HG03135 (cell line): ENCODE measurements around the gene EYA2.
"Not testable (repeated sequence)": the region's sequence is repeated elsewhere in the genome, so short reads cannot be mapped to it uniquely, and the experiment has no call there.

ENCODE experiments used
- ATAC-seq: cut with Tn5 transposase; IDR thresholded peaks from one replicate; pipeline ENCODE4 v1.9.1; 2021; ENCODE audit warnings: mild to moderate bottlenecking, moderate library complexity; ENCODE audit not compliant: unreplicated experiment

The EYA2 gene

GRCh38 chr20:47196091-47197081 is 301.7 kb downstream of the EYA2 start:
- ATAC-seq, result no peak

GRCh38 chr20:47198254-47198671 is 303.6 kb downstream of the EYA2 start:
- no peak for ATAC-seq

GRCh38 chr20:47198996-47199552 is 304.4 kb downstream of the EYA2 start:
- ATAC-seq, result no peak

DNA sequence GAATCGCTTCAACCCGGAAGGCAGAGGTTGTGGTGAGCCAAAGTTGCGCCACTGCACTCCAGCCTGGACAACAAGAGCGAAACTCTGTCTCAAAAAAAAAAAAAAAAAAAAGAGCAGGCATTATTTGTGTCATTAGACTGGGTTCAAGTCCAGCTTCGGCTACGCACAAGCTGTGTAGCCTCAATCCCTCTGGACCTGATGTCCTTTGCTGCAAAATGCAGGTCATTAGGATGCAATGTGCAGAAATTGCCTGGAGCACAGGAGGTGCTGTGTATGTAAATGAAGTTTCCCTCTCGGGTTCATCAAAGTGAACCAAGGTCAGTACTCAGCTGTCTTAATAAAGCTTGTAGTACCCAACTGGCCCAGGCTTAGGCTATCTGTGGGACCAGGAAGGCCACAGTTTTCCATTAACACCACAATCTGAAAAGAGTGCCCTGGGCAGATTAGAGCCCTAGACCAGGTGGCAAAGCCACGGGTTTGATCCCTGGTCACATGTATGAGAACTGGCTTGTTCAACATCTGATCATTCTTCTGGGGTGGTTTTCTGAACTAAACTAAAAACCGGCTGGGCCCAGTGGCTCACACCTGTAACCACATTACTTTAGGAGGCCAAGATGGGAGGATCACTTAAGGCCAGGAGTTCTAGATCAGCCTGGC is 306.6 kb downstream of the EYA2 start:
- no peak for ATAC-seq

GRCh38 chr20:47202733-47203667 is 308.4 kb downstream of the EYA2 start:
- no peak for ATAC-seq

DNA sequence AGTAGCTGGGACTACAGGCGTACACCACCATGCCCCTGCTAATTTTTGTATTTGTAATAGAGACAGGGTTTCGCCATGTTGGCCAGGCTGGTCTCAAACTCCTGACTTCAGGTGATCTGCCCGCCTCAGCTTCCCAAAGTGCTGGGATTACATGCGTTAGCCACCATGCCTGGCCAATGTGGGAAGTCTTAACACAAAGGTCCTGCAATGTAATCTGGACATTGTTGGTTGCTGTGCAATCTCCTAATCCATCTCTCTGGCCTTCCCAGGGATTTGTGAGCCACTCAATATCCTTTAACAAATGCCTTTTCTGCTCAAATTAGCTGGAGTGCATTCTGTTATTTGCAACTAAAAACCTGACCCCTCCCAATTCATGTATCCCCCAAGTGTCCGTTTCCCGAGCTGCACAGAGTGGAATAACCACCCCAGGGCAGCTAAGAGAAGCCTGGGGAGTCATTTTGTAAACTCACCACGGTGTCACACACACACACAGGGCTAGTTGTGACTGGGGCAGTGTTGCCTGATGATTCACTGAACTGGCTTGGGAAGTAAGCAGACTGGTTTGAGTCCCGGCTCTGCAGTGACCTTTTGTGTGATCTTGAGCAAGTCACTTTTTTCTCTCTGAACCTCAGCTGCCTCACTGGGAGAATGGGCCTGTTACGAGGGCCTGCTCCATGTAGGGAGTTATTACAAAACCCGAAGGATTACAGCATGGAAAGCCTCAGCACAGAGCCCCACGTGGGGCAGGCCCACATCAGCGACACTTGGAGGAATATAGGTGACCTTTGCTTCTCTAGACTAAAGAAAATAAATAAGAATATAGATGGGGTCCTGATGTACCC is 309.6 kb downstream of the EYA2 start:
- no peak for ATAC-seq

GRCh38 chr20:47204850-47205122 is 310.1 kb downstream of the EYA2 start:
- ATAC-seq, result not testable (repeated sequence)

GRCh38 chr20:47205577-47206123 is 311.0 kb downstream of the EYA2 start:
- ATAC-seq, result no peak

- not testable (repeated sequence) for ATAC-seq
These were observed 311.9 kb downstream of the EYA2 start for GRCh38 chr20:47206552-47206951.

GRCh38 chr20:47206962-47207641 is 312.5 kb downstream of the EYA2 start:
- no peak for ATAC-seq

GRCh38 chr20:47208534-47209174 is 314.0 kb downstream of the EYA2 start:
- ATAC-seq, result no peak

DNA sequence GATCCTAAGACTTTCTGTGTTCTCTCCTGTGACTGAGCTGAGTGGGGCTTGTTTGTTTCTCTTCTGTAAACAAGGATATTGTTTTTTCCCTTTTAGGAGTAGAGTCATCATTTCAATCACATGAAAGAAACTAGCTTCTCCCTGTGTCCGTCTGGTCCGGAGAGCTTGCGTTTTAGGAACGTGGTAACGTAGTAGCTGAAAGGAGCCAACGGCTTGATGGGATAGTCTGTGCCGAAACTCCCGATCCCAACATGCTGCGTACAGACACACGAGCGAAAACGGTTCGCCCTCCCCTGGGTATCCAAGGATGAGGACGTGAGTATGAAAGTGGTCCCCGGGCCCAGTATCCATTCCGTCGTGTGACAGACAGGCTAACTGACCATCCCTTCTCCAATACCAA is 315.3 kb downstream of the EYA2 start:
- ATAC-seq, result no peak

GRCh38 chr20:47210470-47210869 is 315.8 kb downstream of the EYA2 start:
- ATAC-seq, result no peak

DNA sequence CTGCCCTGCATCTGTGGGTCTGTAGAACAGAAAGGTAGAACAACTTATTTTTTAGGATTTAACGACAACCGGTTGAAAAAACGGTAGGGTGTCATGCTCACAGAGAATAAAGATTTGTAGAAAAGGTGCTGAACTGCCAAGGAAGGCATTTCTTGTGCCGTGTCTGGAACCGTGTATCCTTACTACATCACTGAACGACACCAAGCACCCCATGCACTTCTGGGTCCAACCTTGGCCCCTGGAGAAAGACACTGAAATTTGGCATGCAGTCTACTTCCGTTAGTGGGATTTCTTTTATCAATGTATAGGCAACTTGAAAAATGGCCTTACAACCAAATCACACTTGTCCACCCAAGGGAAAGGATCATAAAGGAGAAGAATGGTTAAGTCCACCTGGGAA is 316.4 kb downstream of the EYA2 start:
- ATAC-seq, result no peak

GRCh38 chr20:47212606-47213207 is 318.1 kb downstream of the EYA2 start:
- no peak for ATAC-seq

DNA sequence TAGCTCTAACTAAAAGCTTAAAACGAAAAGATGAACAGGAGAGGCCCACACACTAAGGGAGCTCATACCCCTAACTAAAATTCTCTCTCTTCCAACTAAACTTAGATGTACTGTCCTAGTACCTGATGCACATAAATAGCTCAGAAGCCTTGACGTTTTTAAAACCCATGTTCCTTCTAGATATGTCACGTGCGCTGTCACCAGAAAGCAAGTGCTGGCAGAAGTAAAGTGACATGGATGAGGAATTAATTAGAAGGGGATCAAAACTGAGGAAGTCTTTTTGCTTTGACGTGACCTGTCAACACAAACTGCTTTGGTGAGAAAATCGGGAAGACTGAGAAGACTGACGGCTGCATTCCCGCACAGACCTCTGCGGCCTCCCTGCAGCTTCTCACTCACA is 319.3 kb downstream of the EYA2 start:
- no peak for ATAC-seq

DNA sequence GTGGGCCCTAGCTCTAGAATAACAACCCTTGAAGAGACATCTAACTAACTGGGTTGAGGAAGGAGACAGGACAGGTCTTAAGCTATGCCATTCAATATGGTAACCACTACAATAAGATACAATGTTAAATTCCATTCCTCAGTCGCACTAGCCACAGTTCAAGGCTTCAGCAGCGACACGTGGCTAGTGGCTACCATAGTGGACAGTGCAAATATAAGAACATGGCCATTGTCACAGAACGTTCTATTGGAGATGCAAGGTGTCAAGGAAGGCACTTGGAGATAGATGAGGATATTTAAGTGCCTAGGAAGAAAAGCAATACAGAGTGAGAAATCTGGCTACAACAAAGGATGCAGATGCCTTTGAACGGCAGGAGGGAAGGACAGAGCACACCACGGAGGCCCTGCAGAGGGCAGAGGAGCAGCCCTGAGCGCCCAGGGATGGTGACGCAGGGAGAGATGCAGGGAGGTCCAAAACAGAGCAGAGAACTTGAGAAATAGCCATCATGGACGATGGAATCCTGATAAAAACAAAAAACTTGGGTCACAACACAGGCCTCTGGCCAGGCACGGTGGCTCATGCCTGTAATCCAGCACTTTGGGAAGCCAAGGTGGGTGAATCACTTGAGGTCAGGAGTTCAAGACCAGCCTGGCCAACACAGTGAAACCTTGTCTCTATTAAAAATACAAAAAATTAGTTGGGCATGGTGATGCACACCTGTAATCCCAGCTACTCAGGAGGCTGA is 321.2 kb downstream of the EYA2 start:
- no peak for ATAC-seq
